CD14-positive monocyte (primary cell): ENCODE measurements around the gene NUP35. TPM values are rescaled to one million over a fixed set of nuclear protein-coding genes. Genes with fewer than 3 reads are reported as not detected.

ENCODE experiments used
- DNase-seq, 3 donors: peaks; one replicate each; pipeline ENCODE4 v3.0.0-alpha.2; 2011 to 2022
- H2AFZ ChIP-seq: 2 replicates; pipeline ENCODE4 v1.6.0; 2012; ENCODE audit warnings: mild to moderate bottlenecking, low read depth, low read length, inconsistent platforms; ENCODE audit not compliant: insufficient read depth, poor library complexity, severe bottlenecking
- H3K27ac ChIP-seq, 2 donors: 1 replicate in 1 of 2; 2 replicates in 1 of 2; pipeline ENCODE4 v1.5.1; 2012 to 2013; ENCODE audit warnings: low read length in 2 of 2, control low read depth in 1 of 2, inconsistent platforms in 1 of 2, low read depth in 1 of 2, mild to moderate bottlenecking in 1 of 2
- H3K27me3 ChIP-seq, 2 donors: one replicate each; pipeline versions ENCODE4 v1.6.0 to v1.6.1; 2011 to 2013; ENCODE audit warnings: low read length in 2 of 2; ENCODE audit not compliant: control insufficient read depth in 2 of 2, insufficient read depth in 2 of 2
- H3K36me3 ChIP-seq, 2 donors: replicated peaks in 1 of 2; 1 replicate in 1 of 2; 2 replicates in 1 of 2; pipeline versions ENCODE4 v1.5.1 to v1.6.1; 2012 to 2013; ENCODE audit warnings: low read length in 2 of 2, control low read depth in 1 of 2, inconsistent platforms in 1 of 2, mild to moderate bottlenecking in 1 of 2; ENCODE audit not compliant: insufficient read depth in 2 of 2, control insufficient read depth in 1 of 2
- H3K4me1 ChIP-seq, 2 donors: 1 replicate in 1 of 2; 2 replicates in 1 of 2; pipeline versions ENCODE4 v1.5.1 to v1.6.1; 2012 to 2013; ENCODE audit warnings: low read length in 2 of 2, control low read depth in 1 of 2, inconsistent platforms in 1 of 2, mild to moderate bottlenecking in 1 of 2, moderate library complexity in 1 of 2; ENCODE audit not compliant: insufficient read depth in 2 of 2, control insufficient read depth in 1 of 2
- H3K4me2 ChIP-seq: replicated peaks from 2 replicates; pipeline ENCODE3; 2012; ENCODE audit warnings: low read length, moderate library complexity, mild to moderate bottlenecking; ENCODE audit not compliant: poor library complexity, severe bottlenecking; ENCODE audit errors: extremely low read depth
- H3K4me3 ChIP-seq, 3 experiments: fragments of 200-600 bp in 1 of 3; sonication (generic) in 1 of 3; replicated peaks in 1 of 3; 1 replicate in 2 of 3; 2 replicates in 1 of 3; pipeline ENCODE4 v1.5.1; 2011 to 2013; ENCODE audit warnings: low read length in 3 of 3, mild to moderate bottlenecking in 3 of 3, control low read depth in 2 of 3, low read depth in 2 of 3, inconsistent platforms in 1 of 3, moderate library complexity in 1 of 3
- H3K79me2 ChIP-seq: 2 replicates; pipeline ENCODE4 v1.6.0; 2012; ENCODE audit warnings: mild to moderate bottlenecking, control low read depth, inconsistent platforms, low read length, moderate library complexity; ENCODE audit not compliant: insufficient read depth
- H3K9ac ChIP-seq: 2 replicates; pipeline ENCODE4 v1.6.0; 2017; ENCODE audit warnings: low read length, mild to moderate bottlenecking; ENCODE audit not compliant: insufficient read depth, poor library complexity, severe bottlenecking
- H3K9me3 ChIP-seq, 2 donors: replicated peaks in 1 of 2; 1 replicate in 1 of 2; 2 replicates in 1 of 2; pipeline versions ENCODE4 v1.5.1 to v1.6.1; 2012 to 2013; ENCODE audit warnings: low read length in 2 of 2, control low read depth in 1 of 2; ENCODE audit not compliant: control insufficient read depth in 1 of 2, insufficient read depth in 1 of 2
- H4K20me1 ChIP-seq: 2 replicates; pipeline ENCODE4 v1.6.0; 2012; ENCODE audit warnings: mild to moderate bottlenecking, low read length, control low read depth, moderate library complexity; ENCODE audit not compliant: insufficient read depth
- H3K27ac Mint-ChIP-seq, 7 donors: one replicate each; pipeline ENCODE4 v1.8.0; 2020; ENCODE audit warnings: mild to moderate bottlenecking in 7 of 7, mixed read lengths in 7 of 7, moderate library complexity in 6 of 7, inconsistent platforms in 2 of 7
- H3K27me3 Mint-ChIP-seq, 3 donors: one replicate each; pipeline ENCODE4 v1.8.0; 2021 to 2022; ENCODE audit warnings: low read depth in 3 of 3, mild to moderate bottlenecking in 3 of 3, mixed read lengths in 3 of 3, moderate library complexity in 3 of 3, inconsistent platforms in 1 of 3
- H3K36me3 Mint-ChIP-seq, 2 donors: one replicate each; pipeline ENCODE4 v1.8.0; 2020; ENCODE audit warnings: mixed read lengths in 2 of 2, inconsistent platforms in 1 of 2, mild to moderate bottlenecking in 1 of 2
- H3K4me1 Mint-ChIP-seq: one replicate; pipeline ENCODE4 v1.8.0; 2020; ENCODE audit warnings: mild to moderate bottlenecking, mixed read lengths
- H3K4me3 Mint-ChIP-seq, 2 donors: one replicate each; pipeline ENCODE4 v1.8.0; 2020; ENCODE audit warnings: mild to moderate bottlenecking in 2 of 2, mixed read lengths in 2 of 2, moderate library complexity in 1 of 2
- H3K9me3 Mint-ChIP-seq, 7 donors: one replicate each; pipeline ENCODE4 v1.8.0; 2020 to 2022; ENCODE audit warnings: mixed read lengths in 7 of 7, mild to moderate bottlenecking in 6 of 7, moderate library complexity in 6 of 7, inconsistent platforms in 2 of 7
- CTCF ChIP-seq: fragments of 200-600 bp; IDR thresholded peaks from one replicate; pipeline ENCODE4 v1.8.0; 2022; ENCODE audit warnings: antibody characterized with exemption, mild to moderate bottlenecking
- WGBS: methylation state at CpG from one replicate; pipeline ENCODE4 v1.1.5; 2013; ENCODE audit warnings: missing lambda C conversion rate; ENCODE audit not compliant: insufficient coverage; 5-methylcytosine and 5-hydroxymethylcytosine counted together
- intact Hi-C, 2 donors: fragments of 100-400 bp; cut with micrococcal nuclease; formaldehyde crosslinking; loops; one replicate each; pipeline versions ENCODE4 v1.15.0 to v1.15.1; 2023
- polyA plus RNA-seq, 3 donors: library from polyadenylated mRNA; depleted of rRNA in 1 of 3; unstranded in 2 of 3; stranded (reverse) in 1 of 3; fragments of 300-500 nt in 2 of 3; fragments of >200 nt in 1 of 3; fragmentation: Illumina TruSeq in 2 of 3; gene quantifications; 1 replicate in 2 of 3; 2 replicates in 1 of 3; pipeline ENCODE4 v1.2.3, GENCODE V29; 2012 to 2021

The NUP35 gene
- polyA plus RNA-seq, 3 donors = 1.5 to 4.7 (median 2.0) TPM

GRCh38 chr2:183089192-183089851 lies 34.9 kb upstream of the NUP35 start:
- Histone ChIP-seq H3K36me3 (no peaks in the 10 kb centered on the region), H3K27ac (no peak overlapping the region), H3K9ac (no peak overlapping the region), H2AFZ (no peak overlapping the region), H4K20me1 (no peaks in the 10 kb centered on the region), H3K4me1 (no peaks in the 10 kb centered on the region), H3K9me3 (no peaks in the 10 kb centered on the region), H3K79me2 (no peaks in the 10 kb centered on the region), H3K4me3 (no peak overlapping the region), H3K27me3 (no peaks in the 10 kb centered on the region), H3K4me2 (no peak overlapping the region)
- 88% methylated on average over 2 of the region's 6 CpGs for WGBS
- H3K27ac Mint-ChIP-seq = no peak overlapping the region
- no peak overlapping the region for H3K4me3 Mint-ChIP-seq
- peaks cover 0 to 3% (median 0%) of the 10 kb centered on the region in 7 donors for H3K9me3 Mint-ChIP-seq
- H3K27me3 Mint-ChIP-seq = peaks cover 0 to 2% (median 0%) of the 10 kb centered on the region in 3 donors
- intact Hi-C loops = no loop called here
- H3K36me3 Mint-ChIP-seq = no peaks in the 10 kb centered on the region
- H3K4me1 Mint-ChIP-seq = no peaks in the 10 kb centered on the region
- TF ChIP-seq CTCF = no peak
- DNase-seq = no peak

- WGBS = 98% methylated on average over 5 of the region's 7 CpGs
- H3K27ac Mint-ChIP-seq = no peak overlapping the region
Measured at GRCh38 chr2:183091318-183091953, 32.8 kb upstream of the NUP35 start.

More at GRCh38 chr2:183091318-183091953, 32.8 kb upstream of the NUP35 start:
- Histone ChIP-seq H3K9me3 (no peaks in the 10 kb centered on the region), H3K27ac (no peak overlapping the region), H3K4me1 (no peaks in the 10 kb centered on the region), H2AFZ (no peak overlapping the region), H3K27me3 (no peaks in the 10 kb centered on the region), H4K20me1 (no peaks in the 10 kb centered on the region), H3K36me3 (no peaks in the 10 kb centered on the region), H3K79me2 (no peaks in the 10 kb centered on the region), H3K9ac (no peak overlapping the region), H3K4me2 (no peak overlapping the region), H3K4me3 (no peak overlapping the region)
- H3K27me3 Mint-ChIP-seq = peaks cover 0 to 2% (median 0%) of the 10 kb centered on the region in 3 donors
- no peak overlapping the region for H3K4me3 Mint-ChIP-seq
- no peaks in the 10 kb centered on the region for H3K4me1 Mint-ChIP-seq
- intact Hi-C loops = no loop called here
- H3K9me3 Mint-ChIP-seq = peaks cover 0 to 3% (median 0%) of the 10 kb centered on the region in 7 donors
- TF ChIP-seq CTCF = no peak
- no peak for DNase-seq
- H3K36me3 Mint-ChIP-seq = no peaks in the 10 kb centered on the region
